ENCODE results near the gene TBCE. TPM values are rescaled to one million over a fixed set of nuclear protein-coding genes. Genes with fewer than 3 reads are reported as not detected.

TBCE gene
- total RNA-seq, 2 experiments from 2014 or later = 21.8 to 24.0 TPM

DNA sequence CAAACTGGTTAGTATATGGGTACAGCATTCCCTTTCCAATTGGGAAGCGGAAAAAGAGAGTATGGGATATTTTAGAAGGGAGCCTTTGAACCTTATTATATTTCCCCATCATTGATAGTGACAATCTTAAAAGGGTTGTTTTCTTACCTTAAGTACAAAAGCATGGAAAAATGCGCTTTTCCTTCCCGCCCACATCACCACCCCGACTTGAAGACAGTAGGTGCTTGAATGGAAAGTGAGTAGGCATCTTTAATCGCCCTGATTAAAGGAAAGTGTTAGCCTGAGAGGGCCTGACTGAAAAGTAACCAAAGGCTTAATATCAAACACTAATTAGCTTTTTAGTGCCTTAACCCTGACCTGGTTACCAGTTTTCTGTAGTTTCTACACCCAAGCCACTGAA lies 23.5 kb upstream of the TBCE start:
- ChIA-PET CTCF (no interaction called here), POLR2A (no interaction called here)
- no peak overlapping the region for H3K4me3 Mint-ChIP-seq

DNA sequence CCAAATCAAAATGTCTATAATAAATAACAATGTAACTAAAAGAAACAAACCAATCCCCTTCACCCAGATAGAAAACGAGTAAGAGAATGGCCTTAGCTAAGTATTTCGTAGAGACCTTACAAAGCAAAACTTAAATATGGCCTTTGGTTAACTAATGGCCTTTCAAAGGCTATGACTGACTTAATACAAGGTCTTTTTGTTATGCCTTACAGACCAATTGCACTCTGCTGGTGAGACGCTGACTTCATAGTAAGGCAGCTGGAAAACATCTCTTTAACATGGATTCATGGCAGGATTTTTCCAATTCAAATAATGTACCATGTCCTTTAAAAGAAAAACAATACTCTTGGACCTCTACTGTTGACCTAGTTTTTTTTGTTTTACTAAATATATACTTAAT lies 15.8 kb upstream of the TBCE start:
- ChIA-PET CTCF (interaction anchor here (2.1 kb wide), 1 partner anchor 65 kb away, joined by 10 read pairs; no protein-coding TSS in a partner anchor), POLR2A (no interaction called here)
- Mint-ChIP-seq H3K9me3 (no peaks in the 10 kb centered on the region), H3K36me3 (ENCODE audit: low read depth) (no peaks in the 10 kb centered on the region), H3K4me1 (ENCODE audit: low read depth) (no peaks in the 10 kb centered on the region), H3K27ac (no peak overlapping the region), H3K4me3 (no peak overlapping the region), H3K27me3 (peaks cover 2% of the 10 kb centered on the region)
- intact Hi-C loops (cut with micrococcal nuclease) = no loop called here
- TF ChIP-seq, protein P1, sequence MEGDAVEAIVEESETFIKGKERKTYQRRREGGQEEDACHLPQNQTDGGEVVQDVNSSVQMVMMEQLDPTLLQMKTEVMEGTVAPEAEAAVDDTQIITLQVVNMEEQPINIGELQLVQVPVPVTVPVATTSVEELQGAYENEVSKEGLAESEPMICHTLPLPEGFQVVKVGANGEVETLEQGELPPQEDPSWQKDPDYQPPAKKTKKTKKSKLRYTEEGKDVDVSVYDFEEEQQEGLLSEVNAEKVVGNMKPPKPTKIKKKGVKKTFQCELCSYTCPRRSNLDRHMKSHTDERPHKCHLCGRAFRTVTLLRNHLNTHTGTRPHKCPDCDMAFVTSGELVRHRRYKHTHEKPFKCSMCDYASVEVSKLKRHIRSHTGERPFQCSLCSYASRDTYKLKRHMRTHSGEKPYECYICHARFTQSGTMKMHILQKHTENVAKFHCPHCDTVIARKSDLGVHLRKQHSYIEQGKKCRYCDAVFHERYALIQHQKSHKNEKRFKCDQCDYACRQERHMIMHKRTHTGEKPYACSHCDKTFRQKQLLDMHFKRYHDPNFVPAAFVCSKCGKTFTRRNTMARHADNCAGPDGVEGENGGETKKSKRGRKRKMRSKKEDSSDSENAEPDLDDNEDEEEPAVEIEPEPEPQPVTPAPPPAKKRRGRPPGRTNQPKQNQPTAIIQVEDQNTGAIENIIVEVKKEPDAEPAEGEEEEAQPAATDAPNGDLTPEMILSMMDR (IDR thresholded peaks at IDR 0.05) = no peak
- DNase-seq = no peak
- ATAC-seq = no peak

More for the DNA sequence above, 23.5 kb upstream of the TBCE start:
- peak overlapping the region; percentile 42 for H3K27ac Mint-ChIP-seq
- H3K27me3 Mint-ChIP-seq = no peaks in the 10 kb centered on the region
- intact Hi-C loops (cut with micrococcal nuclease) = no loop called here
- ATAC-seq (no peak), DNase-seq (peak; percentile 13)
- peaks cover 16% of the 10 kb centered on the region for H3K36me3 Mint-ChIP-seq (ENCODE audit: low read depth)
- H3K9me3 Mint-ChIP-seq = no peaks in the 10 kb centered on the region
- H3K4me1 Mint-ChIP-seq (ENCODE audit: low read depth) = peaks cover 14% of the 10 kb centered on the region
- TF ChIP-seq, protein P1 (IDR thresholded peaks at IDR 0.05) = no peak

- Mint-ChIP-seq H3K4me3 (no peak overlapping the region), H3K27me3 (peaks cover 2% of the 10 kb centered on the region)
Measured at GRCh38 chr1:235351898-235352297, 15.3 kb upstream of the TBCE start.

DNA sequence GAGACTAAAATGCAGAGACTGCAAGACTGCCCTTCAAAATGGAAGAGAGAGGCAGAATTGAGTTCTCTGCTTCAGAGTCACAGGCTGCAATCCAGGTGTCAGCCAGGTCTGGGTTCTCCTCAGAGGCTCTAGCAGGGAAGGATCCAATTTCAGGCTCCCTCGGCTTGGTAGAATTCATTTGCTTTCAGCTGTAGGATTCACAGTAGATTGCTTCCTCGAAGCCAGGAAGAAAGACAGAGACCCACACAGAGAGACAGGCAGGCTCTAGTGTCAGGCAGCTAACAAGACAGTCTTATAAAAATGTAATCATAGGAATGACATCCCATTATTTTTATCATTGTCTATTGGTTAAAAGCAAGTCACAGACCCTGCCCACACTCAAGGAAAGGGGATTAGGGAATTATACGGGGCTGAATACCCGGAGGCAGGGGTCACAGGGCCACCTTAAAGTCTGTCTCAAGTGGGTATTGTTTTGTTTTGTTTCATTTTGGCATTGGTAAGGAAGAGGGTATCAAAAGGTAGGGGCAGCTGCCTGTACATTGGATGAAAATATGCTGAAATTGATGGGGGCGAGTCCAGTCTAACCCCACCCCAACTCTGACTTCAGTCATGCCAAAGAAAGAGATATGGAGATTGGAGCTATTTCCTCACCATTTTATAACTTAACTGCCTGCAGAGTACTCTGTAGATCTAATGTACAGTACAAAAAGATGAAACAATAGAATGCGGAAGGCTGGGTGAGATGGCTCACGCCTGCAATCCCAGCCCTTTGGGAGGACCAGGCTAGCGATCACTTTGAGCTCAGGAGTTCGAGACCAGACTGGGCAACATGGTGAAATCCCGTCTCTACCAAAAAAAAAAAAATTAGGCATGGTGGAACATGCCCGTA lies 9.5 kb upstream of the TBCE start:
- ChIA-PET CTCF (interaction anchor here (1.2 to 1.4 kb wide), 2 partner anchors 59 to 82 kb away, joined by 3 to 5 read pairs; no protein-coding TSS in a partner anchor), POLR2A (interaction anchor here (0.6 to 1.0 kb wide), 5 partner anchors 10 to 589 kb away, joined by 3 to 4 read pairs (median 3); no protein-coding TSS in a partner anchor)

More at GRCh38 chr1:235351898-235352297, 15.3 kb upstream of the TBCE start:
- CTCF ChIA-PET = interaction anchor here (2.1 kb wide), 1 partner anchor 65 kb away, joined by 10 read pairs; no protein-coding TSS in a partner anchor
- TF ChIP-seq, protein P1 (IDR thresholded peaks at IDR 0.05) = no peak
- POLR2A ChIA-PET = no interaction called here
- no peak for ATAC-seq
- Mint-ChIP-seq H3K9me3 (no peaks in the 10 kb centered on the region), H3K4me1 (ENCODE audit: low read depth) (no peaks in the 10 kb centered on the region), H3K27ac (no peak overlapping the region), H3K36me3 (ENCODE audit: low read depth) (no peaks in the 10 kb centered on the region)
- DNase-seq = no peak
- intact Hi-C loops (cut with micrococcal nuclease) = no loop called here

More for the DNA sequence above, 9.5 kb upstream of the TBCE start:
- Mint-ChIP-seq H3K36me3 (ENCODE audit: low read depth) (no peaks in the 10 kb centered on the region), H3K4me1 (ENCODE audit: low read depth) (no peaks in the 10 kb centered on the region), H3K9me3 (no peaks in the 10 kb centered on the region), H3K4me3 (no peak overlapping the region), H3K27ac (no peak overlapping the region), H3K27me3 (peaks cover 2% of the 10 kb centered on the region)
- DNase-seq (no peak), ATAC-seq (no peak)
- intact Hi-C loops (cut with micrococcal nuclease) = no loop called here
- TF ChIP-seq, protein P1 (IDR thresholded peaks at IDR 0.05) = no peak
